AG10803 (cell line): ENCODE data around the gene NAALADL2.

Experiments
- DNase-seq: peaks from one replicate; pipeline ENCODE4 v3.0.0; 2010; ENCODE audit warnings: low read depth
- H3K4me3 ChIP-seq: 2 replicates; pipeline ENCODE4 v1.5.1; 2011; ENCODE audit warnings: mild to moderate bottlenecking, low read length, control low read depth
- TF ChIP-seq, protein P1 (sequence below): conservative IDR thresholded peaks from 2 replicates; pipeline ENCODE4 v1.5.1; 2011; ENCODE audit warnings: mild to moderate bottlenecking, low read length, control low read depth, inconsistent platforms

NAALADL2 gene

GRCh38 chr3:175274474-175275218, 415.5 kb downstream of the NAALADL2 start:
- TF ChIP-seq, protein P1, sequence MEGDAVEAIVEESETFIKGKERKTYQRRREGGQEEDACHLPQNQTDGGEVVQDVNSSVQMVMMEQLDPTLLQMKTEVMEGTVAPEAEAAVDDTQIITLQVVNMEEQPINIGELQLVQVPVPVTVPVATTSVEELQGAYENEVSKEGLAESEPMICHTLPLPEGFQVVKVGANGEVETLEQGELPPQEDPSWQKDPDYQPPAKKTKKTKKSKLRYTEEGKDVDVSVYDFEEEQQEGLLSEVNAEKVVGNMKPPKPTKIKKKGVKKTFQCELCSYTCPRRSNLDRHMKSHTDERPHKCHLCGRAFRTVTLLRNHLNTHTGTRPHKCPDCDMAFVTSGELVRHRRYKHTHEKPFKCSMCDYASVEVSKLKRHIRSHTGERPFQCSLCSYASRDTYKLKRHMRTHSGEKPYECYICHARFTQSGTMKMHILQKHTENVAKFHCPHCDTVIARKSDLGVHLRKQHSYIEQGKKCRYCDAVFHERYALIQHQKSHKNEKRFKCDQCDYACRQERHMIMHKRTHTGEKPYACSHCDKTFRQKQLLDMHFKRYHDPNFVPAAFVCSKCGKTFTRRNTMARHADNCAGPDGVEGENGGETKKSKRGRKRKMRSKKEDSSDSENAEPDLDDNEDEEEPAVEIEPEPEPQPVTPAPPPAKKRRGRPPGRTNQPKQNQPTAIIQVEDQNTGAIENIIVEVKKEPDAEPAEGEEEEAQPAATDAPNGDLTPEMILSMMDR: no peak
- DNase-seq: no peak
- no peak overlapping the region for H3K4me3 ChIP-seq

DNA sequence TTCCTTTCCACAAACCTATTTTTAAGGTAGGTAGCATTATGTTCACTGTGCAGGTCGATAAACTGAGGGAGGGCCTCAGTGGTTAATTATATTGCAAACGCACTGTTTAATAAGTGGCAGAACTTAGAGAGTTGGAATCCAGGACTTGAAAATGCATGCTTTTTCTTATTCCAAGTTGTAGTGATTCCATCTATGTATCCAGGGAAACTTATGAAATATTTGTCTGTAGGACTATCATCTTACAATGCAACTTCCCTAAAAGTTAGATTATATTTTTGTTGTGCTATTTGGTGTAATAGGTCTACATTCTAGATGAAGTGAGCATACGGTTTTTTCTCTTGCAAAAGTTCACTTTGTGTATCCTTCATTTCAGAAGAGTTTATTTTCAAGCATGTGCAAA, 419.5 kb downstream of the NAALADL2 start:
- no peak overlapping the region for H3K4me3 ChIP-seq
- TF ChIP-seq, protein P1: no peak
- DNase-seq: no peak

GRCh38 chr3:175279457-175279856, 420.3 kb downstream of the NAALADL2 start:
- TF ChIP-seq, protein P1: no peak
- H3K4me3 ChIP-seq: no peak overlapping the region
- DNase-seq: no peak

DNA sequence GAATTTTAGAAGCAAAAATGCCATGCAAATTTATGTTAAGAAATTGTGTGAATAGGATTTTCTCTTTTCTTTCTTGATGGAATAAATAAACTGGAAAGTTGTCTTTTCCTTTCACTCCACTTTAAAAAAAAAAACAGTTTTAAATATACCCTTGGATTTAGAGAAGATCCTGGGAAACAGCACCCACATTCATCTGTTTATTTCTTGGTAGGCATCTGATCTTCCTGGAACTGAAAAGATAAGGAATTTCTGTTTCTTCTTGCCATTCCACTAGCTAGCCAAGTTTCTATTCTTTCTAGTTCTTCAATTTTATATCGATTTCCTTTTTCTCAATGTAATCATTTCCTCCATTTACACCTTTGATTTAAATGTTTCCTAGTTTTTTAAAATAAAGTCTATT, 420.8 kb downstream of the NAALADL2 start:
- TF ChIP-seq, protein P1: no peak

GRCh38 chr3:175287361-175287963, 428.3 kb downstream of the NAALADL2 start:
- DNase-seq: no peak
- TF ChIP-seq, protein P1: no peak
- H3K4me3 ChIP-seq: no peak overlapping the region

More for the DNA sequence above, 420.8 kb downstream of the NAALADL2 start:
- H3K4me3 ChIP-seq: no peak overlapping the region
- DNase-seq: no peak

- DNase-seq: no peak
- TF ChIP-seq, protein P1: no peak
- no peak overlapping the region for H3K4me3 ChIP-seq
Observed at GRCh38 chr3:175288621-175289020, 429.5 kb downstream of the NAALADL2 start.

- no peak overlapping the region for H3K4me3 ChIP-seq
- TF ChIP-seq, protein P1: no peak
- no peak for DNase-seq
Observed at GRCh38 chr3:175294793-175295192, 435.7 kb downstream of the NAALADL2 start.
